Kidney tubule cell (primary cell): ENCODE measurements around the gene TUBA3C.
"Not testable (repeated sequence)": the region's sequence is repeated elsewhere in the genome, so short reads cannot be mapped to it uniquely, and the experiment has no call there.

Experiments used
- DNase-seq: peaks from one replicate; pipeline ENCODE4 v3.0.0-alpha.2; 2018; ENCODE audit warnings: low spot score

Gene TUBA3C

DNA sequence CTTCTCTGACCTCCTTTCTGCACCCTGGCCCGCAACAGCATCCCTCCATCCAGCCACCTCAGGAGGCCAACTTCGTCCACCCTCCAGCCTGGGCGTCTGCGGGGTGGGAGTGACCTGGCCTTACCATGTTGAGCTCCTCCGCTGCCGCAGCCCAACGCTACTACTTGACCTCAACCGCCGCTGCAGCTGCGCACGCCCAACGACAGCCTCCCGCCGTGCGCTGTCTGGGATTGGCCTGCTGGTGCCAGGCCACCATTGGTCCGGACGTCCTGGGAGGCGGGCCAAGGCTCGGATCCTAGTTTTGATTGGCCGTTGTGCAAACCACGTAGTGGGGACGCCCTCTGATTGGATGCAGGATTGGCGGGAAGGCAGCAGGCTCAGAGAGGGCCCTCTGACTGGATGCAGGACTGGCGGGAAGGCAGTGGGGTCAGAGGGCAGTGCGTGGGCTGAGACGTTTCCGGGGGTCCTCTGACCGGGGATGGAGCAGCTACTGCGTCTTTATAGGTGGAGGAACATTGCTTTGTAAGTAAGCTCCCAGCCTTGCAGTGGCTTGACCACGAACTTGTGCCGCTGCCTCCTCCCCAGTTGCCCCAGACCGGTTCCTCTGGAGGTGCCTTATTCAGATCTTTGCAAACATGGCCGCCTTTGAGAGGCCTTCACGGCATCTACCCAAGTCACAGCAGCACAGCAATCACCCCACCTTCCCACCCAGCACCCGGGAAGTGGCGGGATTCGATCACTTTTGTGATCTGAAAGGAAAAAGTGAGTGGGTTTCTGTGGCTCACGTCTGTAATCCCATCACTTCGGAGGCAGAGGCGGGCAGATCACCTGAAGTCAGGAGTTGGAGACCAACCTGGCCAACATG lies at the start of gene TUBA3C:
Gene TUBA3C (minus strand): TSS at position 204 of the 865 bp plus-strand sequence. CDS start 77 bp downstream, at position 127.
- no peak for DNase-seq

DNA sequence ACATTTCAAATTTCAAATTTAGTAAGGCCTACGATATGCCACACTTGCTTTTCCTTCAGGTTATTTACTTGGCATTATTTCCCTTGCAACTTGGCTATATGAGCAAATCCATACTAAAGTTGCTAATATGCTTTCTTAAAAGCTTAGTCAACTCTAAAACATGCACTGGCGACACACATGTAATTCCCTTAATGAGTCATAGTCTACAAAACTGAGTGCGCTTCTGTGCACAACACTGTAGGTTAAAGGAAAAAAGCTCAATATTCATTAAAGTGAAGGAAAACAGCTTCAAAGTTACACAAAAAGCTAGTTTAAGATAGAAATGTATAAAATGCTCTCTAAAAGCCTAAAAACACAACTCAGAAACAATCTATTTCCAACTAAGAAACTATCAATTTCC lies 25.8 kb upstream of the TUBA3C start:
- DNase-seq = not testable (repeated sequence)

GRCh38 chr13:19192622-19193021 lies 11.0 kb upstream of the TUBA3C start:
- DNase-seq = not testable (repeated sequence)

GRCh38 chr13:19189911-19190310 lies 8.3 kb upstream of the TUBA3C start:
- DNase-seq = not testable (repeated sequence)

DNA sequence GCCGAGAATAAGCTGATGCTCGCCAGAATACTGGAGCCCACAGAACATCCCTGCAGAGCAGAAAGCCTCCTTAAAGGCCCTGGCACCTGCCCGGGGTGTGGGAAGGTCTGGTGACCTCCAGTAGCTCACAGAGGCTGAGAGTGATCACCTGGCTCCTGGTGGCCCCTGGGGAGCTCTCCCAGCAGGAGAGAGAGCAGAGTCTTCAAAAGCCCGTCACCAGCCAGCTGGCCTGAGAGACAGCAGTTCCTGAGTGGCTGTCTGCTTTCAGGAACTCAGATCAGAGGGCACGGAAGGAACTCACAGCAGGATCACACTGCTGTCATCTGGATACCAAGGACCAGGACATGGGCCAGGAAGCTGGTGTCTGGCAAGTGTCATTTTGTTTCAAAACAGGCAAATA lies 7.7 kb upstream of the TUBA3C start:
- not testable (repeated sequence) for DNase-seq

DNA sequence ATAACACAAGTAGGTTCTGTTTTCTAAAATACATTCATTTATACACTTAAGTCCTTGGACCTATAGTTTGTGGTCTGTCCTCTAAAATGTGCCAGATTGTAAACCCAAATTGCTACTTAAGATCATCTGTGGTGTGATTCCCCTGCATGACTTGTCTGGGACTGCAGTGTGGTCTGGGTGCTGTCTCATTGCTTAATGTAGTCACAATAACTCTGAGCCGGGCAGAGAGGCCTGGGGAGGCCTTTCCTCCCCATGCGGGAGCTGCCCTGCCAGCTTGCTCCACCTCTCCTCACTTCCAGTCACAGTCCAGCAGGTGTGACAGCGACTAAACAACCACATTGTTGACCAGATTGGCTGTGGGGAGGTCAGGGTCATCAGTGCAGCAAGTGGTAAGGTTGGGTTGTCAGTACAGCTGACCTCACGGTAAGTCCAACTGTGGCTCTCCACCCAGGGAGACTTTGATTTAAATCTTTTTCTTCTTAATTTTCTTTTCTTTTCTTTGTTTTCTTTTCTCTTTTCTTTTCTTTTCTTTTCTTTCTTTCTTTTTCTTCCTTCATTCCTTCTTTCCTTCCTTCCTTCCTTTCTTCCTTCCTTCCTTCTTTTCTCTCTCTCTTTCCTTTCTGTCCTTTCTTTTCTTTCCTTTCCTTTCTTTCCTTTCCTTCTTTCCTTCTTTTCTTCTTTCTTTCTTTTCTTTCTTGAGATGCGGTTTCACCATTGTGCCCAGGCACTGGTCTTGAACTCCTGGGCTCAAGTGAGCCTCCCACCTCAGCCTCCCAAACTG lies 4.4 kb upstream of the TUBA3C start:
- DNase-seq = no peak

GRCh38 chr13:19185086-19185864 lies 3.7 kb upstream of the TUBA3C start:
- DNase-seq = no peak

DNA sequence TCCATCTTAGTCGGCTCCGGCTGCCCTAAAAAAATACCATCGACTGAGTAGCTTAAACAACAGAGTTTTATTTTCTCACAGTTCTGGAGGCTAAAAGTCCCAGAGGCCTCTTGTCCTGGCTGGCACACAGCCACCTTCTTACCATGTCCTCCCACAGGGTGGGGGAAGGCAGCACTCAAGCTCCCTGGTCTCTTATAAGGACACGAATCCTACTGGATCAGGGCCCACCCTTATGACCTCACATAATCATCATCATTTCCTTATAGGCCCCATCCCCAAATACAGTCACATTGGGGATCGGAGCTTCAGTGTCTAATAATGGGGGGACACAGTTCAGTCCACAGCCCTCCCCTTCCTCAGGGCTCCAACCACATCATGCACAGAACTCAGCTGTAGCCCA lies 2.6 kb upstream of the TUBA3C start:
- DNase-seq = no peak

DNA sequence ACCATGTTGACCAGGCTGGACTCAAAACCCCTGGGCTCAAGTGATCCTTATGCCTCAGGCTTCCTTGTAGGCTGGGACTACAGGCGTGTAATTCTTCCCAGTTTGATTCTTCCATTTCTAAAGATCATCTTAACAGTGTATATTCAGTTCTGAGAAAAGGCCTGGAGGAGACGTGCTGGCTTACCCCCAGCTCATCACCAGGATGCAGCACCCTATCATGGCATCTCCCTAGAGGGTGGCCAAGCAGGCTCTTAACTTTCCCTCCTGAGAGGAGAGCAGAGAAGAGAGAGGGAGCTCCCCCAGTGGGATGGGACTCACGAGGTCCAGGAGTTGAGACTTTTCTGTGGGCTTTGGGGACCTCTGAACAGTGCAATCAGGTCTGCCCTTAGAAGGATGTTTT lies 2.1 kb upstream of the TUBA3C start:
- no peak for DNase-seq

DNA sequence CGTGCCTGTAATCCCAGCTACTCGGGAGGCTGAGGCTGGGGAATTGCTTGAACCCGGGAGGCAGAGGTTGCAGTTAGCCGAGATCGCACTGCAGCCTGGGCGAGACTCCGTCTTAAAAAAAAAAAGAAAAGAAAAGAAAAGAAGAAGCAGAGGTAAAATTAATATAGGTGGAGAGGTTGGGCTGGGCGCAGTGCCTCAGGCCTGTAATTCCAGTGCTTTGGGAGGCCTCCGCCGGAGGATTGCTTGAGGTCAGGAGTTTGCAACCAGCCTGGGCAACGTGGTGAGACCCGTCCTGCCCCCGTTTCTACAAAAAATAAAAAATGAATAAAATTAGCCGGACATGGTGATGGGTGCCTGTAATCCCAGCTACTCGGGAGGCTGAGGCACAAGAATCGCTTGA lies 912 bp upstream of the TUBA3C start:
- DNase-seq = no peak

DNA sequence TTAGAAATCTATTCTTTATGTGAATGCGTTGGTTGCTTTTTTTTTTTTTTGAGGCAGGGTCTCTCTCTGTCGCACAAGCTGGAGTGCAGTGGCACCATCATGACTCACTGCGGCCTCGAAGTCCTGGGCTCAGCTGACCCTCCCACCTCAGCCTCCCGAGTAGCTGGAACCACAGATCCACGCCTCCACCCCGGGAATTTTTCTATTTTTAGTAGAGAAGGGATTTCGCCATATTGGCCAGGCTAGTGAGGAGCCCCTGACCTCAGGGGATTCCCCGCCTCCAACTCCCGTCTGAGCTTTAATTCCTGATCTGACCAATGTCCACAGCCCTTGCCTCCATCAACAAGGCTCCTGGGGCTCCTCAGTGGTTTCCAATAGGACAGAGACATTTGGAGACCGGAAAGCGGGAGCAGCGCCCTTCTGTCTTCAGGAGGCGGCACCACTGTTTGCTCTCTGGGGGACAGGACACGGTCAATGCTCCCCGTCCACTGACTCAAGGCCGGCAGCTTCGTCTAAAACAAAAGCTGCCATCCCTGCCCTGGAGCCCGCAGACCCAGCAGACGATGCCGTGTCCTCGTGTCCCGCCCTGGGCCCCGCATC lies 503 bp downstream of the TUBA3C start:
- DNase-seq = no peak

- no peak for DNase-seq
Observed at GRCh38 chr13:19179916-19180315, 1.7 kb downstream of the TUBA3C start.

DNA sequence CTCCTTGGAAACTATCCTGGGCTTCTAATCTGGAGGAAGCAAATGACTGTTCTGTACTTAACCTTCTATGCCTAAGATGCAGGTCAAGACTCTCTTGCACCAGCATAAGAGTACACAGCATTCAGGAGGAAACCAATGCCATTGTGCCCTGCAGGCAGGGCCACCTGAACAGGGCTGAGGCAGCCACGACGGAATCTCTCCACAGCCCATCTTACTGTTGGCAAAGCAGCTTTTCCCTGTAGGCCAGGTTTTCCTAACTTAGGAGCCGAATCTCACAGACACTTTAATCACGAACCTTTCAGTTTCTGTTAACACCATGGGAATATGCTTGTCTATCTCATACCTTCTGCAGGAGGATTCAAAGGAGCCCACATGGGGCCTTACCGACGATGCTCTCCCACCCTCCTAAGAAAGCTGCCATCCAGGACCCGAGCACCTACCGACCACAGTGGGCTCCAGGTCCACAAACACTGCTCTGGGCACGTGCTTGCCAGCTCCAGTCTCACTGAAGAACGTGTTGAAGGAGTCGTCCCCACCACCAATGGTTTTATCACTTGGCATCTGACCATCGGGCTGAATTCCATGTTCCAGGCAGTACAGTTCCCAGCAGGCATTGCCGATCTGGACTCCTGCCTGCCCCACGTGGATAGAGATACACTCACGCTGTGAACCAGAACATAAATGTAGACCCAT lies 2.6 kb downstream of the TUBA3C start:
- DNase-seq = no peak

DNA sequence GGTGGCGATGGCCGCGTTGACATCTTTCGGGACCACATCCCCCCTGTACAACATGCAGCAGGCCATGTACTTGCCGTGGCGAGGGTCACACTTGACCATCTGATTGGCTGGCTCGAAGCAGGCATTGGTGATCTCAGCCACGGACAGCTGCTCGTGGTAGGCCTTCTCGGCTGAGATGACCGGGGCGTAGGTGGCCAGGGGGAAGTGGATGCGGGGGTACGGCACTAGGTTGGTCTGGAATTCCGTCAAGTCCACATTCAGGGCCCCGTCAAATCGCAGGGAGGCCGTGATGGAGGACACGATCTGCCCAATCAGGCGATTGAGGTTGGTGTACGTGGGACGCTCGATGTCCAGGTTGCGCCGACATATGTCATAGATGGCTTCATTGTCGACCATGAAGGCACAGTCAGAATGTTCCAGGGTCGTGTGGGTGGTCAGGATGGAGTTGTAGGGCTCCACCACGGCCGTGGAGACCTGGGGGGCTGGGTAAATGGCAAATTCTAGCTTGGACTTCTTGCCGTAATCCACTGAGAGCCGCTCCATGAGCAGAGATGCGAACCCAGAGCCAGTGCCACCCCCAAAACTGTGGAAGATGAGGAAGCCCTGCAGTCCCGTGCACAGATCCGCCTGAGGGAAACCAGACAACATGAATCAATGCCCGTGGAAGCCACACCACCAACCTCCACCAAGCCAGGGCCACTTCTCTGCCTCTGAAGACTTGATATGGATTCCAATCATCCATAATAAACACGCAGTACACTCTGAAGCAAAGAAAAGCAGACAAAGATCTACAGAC lies 4.4 kb downstream of the TUBA3C start:
- not testable (repeated sequence) for DNase-seq

DNA sequence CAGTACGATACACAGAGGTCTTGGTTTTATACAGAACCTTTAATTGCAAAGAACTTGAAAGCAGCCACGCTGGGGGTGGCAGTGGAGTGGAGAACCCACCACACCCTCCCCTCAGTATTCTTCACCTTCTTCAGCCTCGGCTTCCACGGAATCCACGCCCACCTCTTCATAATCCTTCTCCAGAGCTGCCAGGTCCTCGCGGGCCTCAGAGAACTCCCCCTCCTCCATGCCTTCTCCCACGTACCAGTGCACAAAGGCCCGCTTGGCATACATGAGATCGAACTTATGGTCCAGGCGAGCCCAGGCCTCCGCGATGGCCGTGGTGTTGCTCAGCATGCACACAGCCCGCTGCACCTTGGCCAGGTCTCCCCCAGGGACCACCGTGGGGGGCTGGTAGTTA lies 7.9 kb downstream of the TUBA3C start:
- DNase-seq = no peak

DNA sequence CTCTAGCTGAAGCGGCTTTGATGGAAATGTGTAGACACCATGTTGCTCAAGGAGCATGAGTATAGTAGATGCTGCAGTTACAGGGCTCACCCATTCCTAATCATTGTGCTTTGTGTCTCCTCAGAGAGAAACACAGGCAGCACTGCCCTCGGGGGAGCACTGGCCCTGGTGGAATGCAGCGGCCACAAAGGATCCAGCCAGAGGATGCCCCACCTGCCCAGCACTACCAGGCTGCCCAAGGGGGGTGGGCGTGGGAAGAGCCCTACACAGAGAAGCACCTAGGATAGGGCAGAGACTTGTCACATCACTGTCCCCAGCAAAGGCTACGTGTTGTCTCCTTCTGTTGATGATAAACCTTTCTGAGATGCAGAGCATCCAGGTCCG lies 9.0 kb downstream of the TUBA3C start:
- DNase-seq = no peak

- DNase-seq = no peak
Observed at GRCh38 chr13:19172007-19172646, 9.5 kb downstream of the TUBA3C start.

DNA sequence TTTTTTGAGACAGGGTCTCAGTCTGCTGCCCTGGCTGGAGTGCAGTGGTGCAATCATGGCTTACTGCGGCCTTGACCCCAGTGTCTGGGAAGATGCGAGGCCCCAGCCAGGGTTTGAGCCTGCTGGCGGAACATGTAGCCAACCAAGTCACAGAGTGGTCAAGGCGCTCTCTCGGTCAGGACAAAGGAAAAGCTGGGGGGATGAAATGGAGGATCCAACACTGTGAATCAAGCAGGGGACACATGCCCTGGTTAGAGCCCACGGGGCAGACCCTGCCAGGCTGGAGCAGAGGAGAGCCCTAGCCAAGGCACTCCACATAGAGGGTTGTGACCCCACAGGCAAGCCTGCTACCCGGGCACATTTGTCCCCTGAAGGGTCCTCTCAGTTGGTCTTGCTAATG lies 10.1 kb downstream of the TUBA3C start:
- no peak for DNase-seq

GRCh38 chr13:19169991-19170390 lies 11.6 kb downstream of the TUBA3C start:
- no peak for DNase-seq

DNA sequence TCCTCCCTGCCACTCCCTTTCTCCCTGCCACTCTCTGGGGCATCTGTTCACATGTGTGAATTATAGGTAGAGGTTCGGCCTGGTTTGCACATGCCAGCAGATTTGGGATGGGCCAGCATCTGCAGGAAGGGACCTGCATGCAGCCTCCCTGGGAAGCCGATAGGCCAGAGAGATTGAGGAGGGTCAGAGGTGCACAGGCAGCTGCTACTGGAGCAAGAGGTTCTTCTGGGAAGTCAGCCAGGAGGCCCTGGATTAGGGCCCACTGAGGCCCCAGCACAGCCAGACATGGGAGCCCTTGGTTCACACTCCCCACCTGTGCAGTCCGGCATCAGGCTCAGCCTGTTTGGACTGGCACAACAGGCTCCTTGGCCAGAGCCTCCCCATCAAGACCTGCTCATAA lies 12.1 kb downstream of the TUBA3C start:
- DNase-seq = no peak
